Vagina (tissue), 2 donors: Measurements from ENCODE around the gene PFKL. TPM values are rescaled to one million over a fixed set of nuclear protein-coding genes. Genes with fewer than 3 reads are reported as not detected.

Experiments used
- DNase-seq, 2 donors: peaks; one replicate each; pipeline ENCODE4 v3.0.0-alpha.2; 2017; ENCODE audit errors: extremely low spot score in 2 of 2
- H3K27ac ChIP-seq: fragments of 200-600 bp; sonication (generic); one replicate; pipeline ENCODE4 v1.5.1; 2019
- H3K27me3 ChIP-seq: fragments of 200-600 bp; sonication (generic); one replicate; pipeline ENCODE4 v1.5.1; 2019
- H3K36me3 ChIP-seq, 2 donors: fragments of 200-600 bp; sonication (generic); one replicate each; pipeline ENCODE4 v1.5.1; 2017 to 2019
- H3K4me1 ChIP-seq: fragments of 200-600 bp; sonication (generic); one replicate; pipeline ENCODE4 v1.5.1; 2019
- H3K4me3 ChIP-seq, 2 donors: fragments of 200-600 bp; sonication (generic); 1 replicate in 1 of 2; 2 replicates in 1 of 2; pipeline ENCODE4 v1.5.1; 2016 to 2019
- H3K9me3 ChIP-seq: fragments of 200-600 bp; sonication (generic); one replicate; pipeline ENCODE4 v1.5.1; 2019
- CTCF ChIP-seq, 3 experiments: fragments of 450-650 bp in 2 of 3; fragments of 200-600 bp in 1 of 3; sonication (generic) in 1 of 3; IDR thresholded peaks; one replicate each; pipeline ENCODE4 v1.5.1; 2017 to 2019; ENCODE audit warnings: antibody characterized with exemption in 3 of 3, mild to moderate bottlenecking in 2 of 3, moderate library complexity in 2 of 3
- POLR2A ChIP-seq, 2 donors: fragments of 450-650 bp; IDR thresholded peaks; one replicate each; pipeline ENCODE4 v1.6.1; 2017; ENCODE audit warnings: antibody characterized with exemption in 2 of 2, mild to moderate bottlenecking in 2 of 2, moderate library complexity in 2 of 2
- POLR2AphosphoS5 ChIP-seq, 2 donors: sonication (generic); formaldehyde crosslinking; IDR thresholded peaks; one replicate each; pipeline ENCODE4 v1.9.0; 2017; ENCODE audit warnings: antibody characterized with exemption in 2 of 2, mild to moderate bottlenecking in 2 of 2, low read depth in 1 of 2; ENCODE audit not compliant: insufficient read depth in 1 of 2
- intact Hi-C: fragments of 100-400 bp; cut with DNase I; formaldehyde crosslinking; loops from one replicate; pipeline ENCODE4 v1.15.1; 2023
- total RNA-seq: library from RNA; depleted of rRNA; stranded (reverse); fragments of >200 nt; gene quantifications from one replicate; pipeline ENCODE4 v1.2.3, GENCODE V29; 2016

The PFKL gene
- total RNA-seq, 1 donor from 2014 or later: 79.1 TPM

GRCh38 chr21:44312089-44312488 is 12.2 kb downstream of the PFKL start:
- TF ChIP-seq CTCF (IDR thresholded peaks at IDR 0.05): no peak
- TF ChIP-seq POLR2AphosphoS5 (IDR thresholded peaks at IDR 0.05; ENCODE audit: insufficient read depth in 1 of 2, low read depth in 1 of 2): no peak
- no peak for TF ChIP-seq POLR2A (IDR thresholded peaks at IDR 0.05)
- intact Hi-C loops: loop anchor here (10.0 kb wide), 1 partner anchor 507 kb away; no protein-coding TSS in a partner anchor
- Histone ChIP-seq H3K27ac (no peak overlapping the region), H3K9me3 (no peaks in the 10 kb centered on the region), H3K27me3 (no peaks in the 10 kb centered on the region), H3K4me3 (no peak overlapping the region), H3K36me3 (peaks cover 0 to 48% of the 10 kb centered on the region in 2 donors), H3K4me1 (no peaks in the 10 kb centered on the region)
- no peak for DNase-seq

- DNase-seq: no peak
- TF ChIP-seq CTCF (IDR thresholded peaks at IDR 0.05): no peak
- no peak for TF ChIP-seq POLR2A (IDR thresholded peaks at IDR 0.05)
- no peak for TF ChIP-seq POLR2AphosphoS5 (IDR thresholded peaks at IDR 0.05; ENCODE audit: insufficient read depth in 1 of 2, low read depth in 1 of 2)
- H3K27ac ChIP-seq: no peak overlapping the region
- H3K27me3 ChIP-seq: no peaks in the 10 kb centered on the region
- no peaks in the 10 kb centered on the region for H3K9me3 ChIP-seq
- intact Hi-C loops: loop anchor here (10.0 kb wide), 1 partner anchor 508 kb away; no protein-coding TSS in a partner anchor
- H3K36me3 ChIP-seq: peaks cover 0 to 52% of the 10 kb centered on the region in 2 donors
- H3K4me3 ChIP-seq: no peak overlapping the region
- H3K4me1 ChIP-seq: no peaks in the 10 kb centered on the region
Measured at GRCh38 chr21:44312716-44313115, 12.9 kb downstream of the PFKL start.

GRCh38 chr21:44313451-44313850 is 13.6 kb downstream of the PFKL start:
- Histone ChIP-seq H3K36me3 (peaks cover 0 to 59% of the 10 kb centered on the region in 2 donors), H3K9me3 (no peaks in the 10 kb centered on the region), H3K4me3 (no peak overlapping the region), H3K27ac (no peak overlapping the region), H3K4me1 (no peaks in the 10 kb centered on the region), H3K27me3 (no peaks in the 10 kb centered on the region)
- intact Hi-C loops: loop anchor here (10.0 kb wide), 1 partner anchor 509 kb away; no protein-coding TSS in a partner anchor
- no peak for DNase-seq
- no peak for TF ChIP-seq POLR2AphosphoS5 (IDR thresholded peaks at IDR 0.05; ENCODE audit: insufficient read depth in 1 of 2, low read depth in 1 of 2)
- TF ChIP-seq CTCF (IDR thresholded peaks at IDR 0.05): no peak
- TF ChIP-seq POLR2A (IDR thresholded peaks at IDR 0.05): no peak

- no peaks in the 10 kb centered on the region for H3K4me1 ChIP-seq
- H3K9me3 ChIP-seq: no peaks in the 10 kb centered on the region
- TF ChIP-seq POLR2AphosphoS5 (IDR thresholded peaks at IDR 0.05; ENCODE audit: insufficient read depth in 1 of 2, low read depth in 1 of 2): no peak
- TF ChIP-seq POLR2A (IDR thresholded peaks at IDR 0.05): no peak
- TF ChIP-seq CTCF (IDR thresholded peaks at IDR 0.05): no peak
- H3K27me3 ChIP-seq: no peaks in the 10 kb centered on the region
- H3K27ac ChIP-seq: no peak overlapping the region
- intact Hi-C loops: loop anchor here (2.0 to 10.0 kb wide), 2 partner anchors 15 to 509 kb away; no protein-coding TSS in a partner anchor
- no peak overlapping the region for H3K4me3 ChIP-seq
- no peak for DNase-seq
- peaks cover 0 to 66% of the 10 kb centered on the region in 2 donors for H3K36me3 ChIP-seq
Measured at GRCh38 chr21:44314128-44314527, 14.3 kb downstream of the PFKL start.

- Histone ChIP-seq H3K27me3 (no peaks in the 10 kb centered on the region), H3K27ac (no peak overlapping the region), H3K36me3 (peaks cover 0 to 69% of the 10 kb centered on the region in 2 donors), H3K4me3 (no peak overlapping the region), H3K4me1 (no peaks in the 10 kb centered on the region), H3K9me3 (no peaks in the 10 kb centered on the region)
- TF ChIP-seq CTCF (IDR thresholded peaks at IDR 0.05): no peak
- TF ChIP-seq POLR2A (IDR thresholded peaks at IDR 0.05): no peak
- TF ChIP-seq POLR2AphosphoS5 (IDR thresholded peaks at IDR 0.05; ENCODE audit: insufficient read depth in 1 of 2, low read depth in 1 of 2): no peak
- intact Hi-C loops: loop anchor here (2.0 to 10.0 kb wide), 2 partner anchors 14 to 510 kb away; no protein-coding TSS in a partner anchor
- DNase-seq: no peak
Measured at GRCh38 chr21:44314561-44314960, 14.7 kb downstream of the PFKL start.
